H1 (cell line): ENCODE data around the gene CMTM5. TPM values are rescaled to one million over a fixed set of nuclear protein-coding genes. Genes with fewer than 3 reads are reported as not detected.

Source experiments
- CTCF ChIA-PET: fragments of 300-600 bp; sonication (Branson Sonifier 250); formaldehyde crosslinking; loops from one replicate; lab custom pipeline; 2021; ENCODE audit not compliant: partially characterized antibody; lab: Charles Lee
- POLR2A ChIA-PET: fragments of 300-600 bp; sonication (Branson Sonifier 250); formaldehyde crosslinking; loops from one replicate; lab custom pipeline; 2021; ENCODE audit warnings: inconsistent platforms; ENCODE audit not compliant: partially characterized antibody; lab: Charles Lee
- DNase-seq, 2 experiments: peaks; one replicate each; pipeline versions ENCODE4 v3.0.0 to v3.0.0-alpha.2; 2010 to 2022; ENCODE audit warnings: low spot score in 2 of 2, low read depth in 1 of 2, mixed read lengths in 1 of 2
- FAIRE-seq: peaks from 2 replicates; lab custom pipeline; 2011; peaks lifted over from hg19 to GRCh38; lab: Jason Lieb, UNC
- H2AFZ ChIP-seq: 2 replicates; pipeline ENCODE4 v1.8.1; 2012; ENCODE audit warnings: low read length, inconsistent platforms
- H2AK5ac ChIP-seq: 2 replicates; pipeline ENCODE4 v1.6.1; 2013; ENCODE audit warnings: low read depth, low read length
- H2BK120ac ChIP-seq: replicated peaks from 2 replicates; pipeline ENCODE3; 2013; ENCODE audit warnings: low read depth, low read length, inconsistent platforms
- H2BK12ac ChIP-seq: 2 replicates; pipeline ENCODE4 v1.6.1; 2013; ENCODE audit warnings: low read depth, low read length
- H2BK15ac ChIP-seq: 2 replicates; pipeline ENCODE4 v1.6.1; 2013; ENCODE audit warnings: low read length
- H2BK20ac ChIP-seq: 2 replicates; pipeline ENCODE4 v1.6.1; 2013; ENCODE audit warnings: low read length
- H2BK5ac ChIP-seq: 2 replicates; pipeline ENCODE4 v1.6.1; 2013; ENCODE audit warnings: low read depth, low read length
- H3K14ac ChIP-seq: 2 replicates; pipeline ENCODE4 v1.6.1; 2013; ENCODE audit warnings: inconsistent platforms; ENCODE audit not compliant: insufficient read length
- H3K18ac ChIP-seq: 2 replicates; pipeline ENCODE4 v1.6.1; 2013; ENCODE audit warnings: low read length; ENCODE audit errors: extremely low read depth
- H3K23ac ChIP-seq: 2 replicates; pipeline ENCODE4 v1.6.1; 2013; ENCODE audit warnings: inconsistent platforms; ENCODE audit not compliant: insufficient read length
- H3K23me2 ChIP-seq: 2 replicates; pipeline ENCODE4 v1.6.1; 2013; ENCODE audit warnings: low read depth, low read length
- H3K27ac ChIP-seq: 2 replicates; pipeline ENCODE4 v1.6.1; 2011; ENCODE audit warnings: low read depth, low read length, inconsistent platforms
- H3K27me3 ChIP-seq, 4 experiments: replicated peaks in 1 of 4; 1 replicate in 1 of 4; 2 replicates in 3 of 4; pipeline versions ENCODE4 v1.6.1 to v1.8.1; 2011 to 2013; ENCODE audit warnings: low read length in 3 of 4, mild to moderate bottlenecking in 3 of 4, inconsistent platforms in 2 of 4, mixed read lengths in 2 of 4, moderate library complexity in 1 of 4; ENCODE audit not compliant: control insufficient read depth in 3 of 4, insufficient read depth in 3 of 4; ENCODE audit errors: extremely low read depth in 1 of 4
- H3K36me3 ChIP-seq, 4 experiments: 2 replicates each; pipeline versions ENCODE4 v1.6.1 to v1.8.1; 2011 to 2013; ENCODE audit warnings: mild to moderate bottlenecking in 4 of 4, low read length in 3 of 4, moderate library complexity in 2 of 4, control low read depth in 1 of 4, inconsistent platforms in 1 of 4; ENCODE audit not compliant: insufficient read depth in 4 of 4, control insufficient read depth in 2 of 4
- H3K4ac ChIP-seq: replicated peaks from 2 replicates; pipeline ENCODE3; 2013; ENCODE audit warnings: low read length, low read depth, mixed read lengths, inconsistent platforms; ENCODE audit not compliant: insufficient read length
- H3K4me1 ChIP-seq, 4 experiments: replicated peaks in 1 of 4; 1 replicate in 1 of 4; 2 replicates in 3 of 4; pipeline versions ENCODE4 v1.6.1 to v1.8.1; 2011 to 2013; ENCODE audit warnings: low read length in 3 of 4, inconsistent platforms in 2 of 4, mixed read lengths in 1 of 4; ENCODE audit not compliant: insufficient read depth in 4 of 4, control insufficient read depth in 3 of 4
- H3K4me2 ChIP-seq, 2 experiments: 2 replicates each; pipeline versions ENCODE4 v1.6.1 to v1.8.1; 2011 to 2013; ENCODE audit warnings: low read depth in 2 of 2, low read length in 2 of 2, control low read depth in 1 of 2, inconsistent platforms in 1 of 2, mild to moderate bottlenecking in 1 of 2; ENCODE audit not compliant: insufficient read depth in 1 of 2
- H3K4me3 ChIP-seq, 4 experiments: fragments of 200-600, 300-600 bp in 1 of 4; sonication (generic), shearing (Covaris generic), sonication (Bioruptor Twin) in 1 of 4; 2 replicates each; pipeline versions ENCODE4 v1.5.1 to v1.8.1; 2011 to 2016; ENCODE audit warnings: low read length in 4 of 4, low read depth in 3 of 4, control low read depth in 2 of 4, inconsistent platforms in 2 of 4, mild to moderate bottlenecking in 2 of 4, mixed read lengths in 1 of 4, moderate library complexity in 1 of 4; ENCODE audit not compliant: insufficient read depth in 2 of 4; ENCODE audit errors: extremely low read depth in 1 of 4
- H3K56ac ChIP-seq: replicated peaks from 2 replicates; pipeline ENCODE3; 2013; ENCODE audit warnings: low read depth, mild to moderate bottlenecking, mixed read lengths, low read length, inconsistent platforms; ENCODE audit not compliant: insufficient read length
- H3K79me1 ChIP-seq: 2 replicates; pipeline ENCODE4 v1.6.1; 2013; ENCODE audit warnings: low read depth, low read length, control low read depth
- H3K79me2 ChIP-seq, 2 experiments: 2 replicates each; pipeline versions ENCODE4 v1.6.1 to v1.8.1; 2012 to 2013; ENCODE audit warnings: low read length in 2 of 2, mild to moderate bottlenecking in 2 of 2, inconsistent platforms in 1 of 2; ENCODE audit not compliant: insufficient read depth in 2 of 2, control insufficient read depth in 1 of 2
- H3K9ac ChIP-seq, 4 experiments: replicated peaks in 1 of 4; 1 replicate in 1 of 4; 2 replicates in 3 of 4; pipeline versions ENCODE4 v1.6.1 to v1.8.1; 2011 to 2013; ENCODE audit warnings: low read depth in 3 of 4, low read length in 3 of 4, control low read depth in 2 of 4, mild to moderate bottlenecking in 2 of 4, moderate library complexity in 2 of 4, inconsistent platforms in 1 of 4; ENCODE audit errors: extremely low read depth in 1 of 4
- H3K9me3 ChIP-seq, 2 experiments: 2 replicates each; pipeline versions ENCODE4 v1.6.1 to v1.8.1; 2012 to 2013; ENCODE audit warnings: mild to moderate bottlenecking in 2 of 2, moderate library complexity in 2 of 2, control low read depth in 1 of 2, inconsistent platforms in 1 of 2, low read depth in 1 of 2, low read length in 1 of 2, mixed read lengths in 1 of 2; ENCODE audit not compliant: insufficient read depth in 2 of 2
- H4K20me1 ChIP-seq, 2 experiments: replicated peaks in 1 of 2; 2 replicates each; pipeline versions ENCODE3 to v1.8.1; 2011 to 2013; ENCODE audit warnings: inconsistent platforms in 2 of 2, low read length in 2 of 2, mild to moderate bottlenecking in 1 of 2; ENCODE audit not compliant: insufficient read depth in 2 of 2, control insufficient read depth in 1 of 2
- H4K5ac ChIP-seq: 2 replicates; pipeline ENCODE4 v1.6.1; 2013; ENCODE audit warnings: low read length, low read depth, mixed read lengths, inconsistent platforms; ENCODE audit not compliant: insufficient read length
- H4K8ac ChIP-seq: 2 replicates; pipeline ENCODE4 v1.8.0; 2013; ENCODE audit warnings: mild to moderate bottlenecking, moderate library complexity, low read length, inconsistent platforms; ENCODE audit not compliant: insufficient read depth; ENCODE audit errors: extremely low read depth
- H4K91ac ChIP-seq: replicated peaks from 2 replicates; pipeline ENCODE3; 2013; ENCODE audit warnings: low read length, mixed read lengths, inconsistent platforms; ENCODE audit not compliant: insufficient read length
- CBX5 ChIP-seq: fragments of 300-800, 300-1000 bp; sonication (generic); IDR thresholded peaks from 2 replicates; pipeline ENCODE4 v1.7.1; 2016; ENCODE audit warnings: antibody characterized with exemption, low read length, low read depth
- CBX8 ChIP-seq: fragments of 300-800, 300-1000 bp; sonication (generic); IDR thresholded peaks from 2 replicates; pipeline ENCODE4 v1.7.1; 2016; ENCODE audit warnings: low read depth, low read length, borderline replicate concordance
- CEBPB ChIP-seq: IDR thresholded peaks from 2 replicates; pipeline ENCODE4 v1.6.1; 2012; ENCODE audit warnings: low read depth, low read length
- GABPA ChIP-seq: IDR thresholded peaks from 2 replicates; pipeline ENCODE4 v1.6.1; 2011; ENCODE audit warnings: mild to moderate bottlenecking, low read length, moderate library complexity, borderline replicate concordance; ENCODE audit not compliant: insufficient read depth
- POLR2A ChIP-seq, 2 experiments: IDR thresholded peaks; 1 replicate in 1 of 2; 2 replicates in 1 of 2; pipeline ENCODE4 v1.6.1; 2011; ENCODE audit warnings: low read depth in 2 of 2, low read length in 2 of 2, mild to moderate bottlenecking in 2 of 2; ENCODE audit errors: control extremely low read depth in 1 of 2
- POU5F1 ChIP-seq: IDR thresholded peaks from 2 replicates; pipeline ENCODE4 v1.6.1; 2011; ENCODE audit warnings: low read depth, mild to moderate bottlenecking, low read length, moderate library complexity
- SP1 ChIP-seq: IDR thresholded peaks from 2 replicates; pipeline ENCODE4 v1.6.1; 2011; ENCODE audit warnings: low read depth, low read length
- TBP ChIP-seq: IDR thresholded peaks from 2 replicates; pipeline ENCODE4 v1.6.1; 2011; ENCODE audit warnings: low read depth, low read length, improper control_type of control experiment
- YY1 ChIP-seq: IDR thresholded peaks from 2 replicates; pipeline ENCODE4 v1.6.1; 2011; ENCODE audit warnings: low read depth, mild to moderate bottlenecking, low read length
- WGBS, 2 experiments: shearing (Covaris generic) in 1 of 2; methylation state at CpG; one replicate each; pipeline versions ENCODE4 v1.1.6 to v1.1.7; 2013 to 2015; ENCODE audit warnings: low lambda C conversion rate in 2 of 2, mixed read lengths in 2 of 2, inconsistent platforms in 1 of 2, low coverage in 1 of 2, missing lambda C conversion rate in 1 of 2; ENCODE audit not compliant: insufficient replicate concordance in 2 of 2, insufficient coverage in 1 of 2, insufficient read length in 1 of 2; ENCODE audit errors: extremely low coverage in 1 of 2, missing lambda C conversion rate in 1 of 2; 5-methylcytosine and 5-hydroxymethylcytosine counted together
- polyA plus RNA-seq, 7 experiments: library from polyadenylated mRNA; depleted of rRNA in 3 of 7; stranded (reverse) in 5 of 7; unstranded in 2 of 7; fragments of >200 nt in 5 of 7; fragments of 200-250 nt in 2 of 7; gene quantifications; 1 replicate in 5 of 7; 2 replicates in 1 of 7; 4 replicates in 1 of 7; pipeline versions ENCODE4 v1.2.1 to v1.2.3, GENCODE V29; 2011 to 2013; ENCODE audit warnings: missing spikeins in 2 of 7, mixed read lengths in 2 of 7
- total RNA-seq: library from RNA; stranded (reverse); fragmentation: NEBNext Ultra II Directional; extraction: Animal tissue kit (Norgen Biotek cat#: 25700); gene quantifications from 2 replicates; pipeline ENCODE4 v1.2.1, GENCODE V29; 2021
- TF ChIP-seq, protein P1 (sequence below): IDR thresholded peaks from 2 replicates; pipeline ENCODE4 v1.6.1; 2012; ENCODE audit warnings: low read length, inconsistent platforms
- TF ChIP-seq, protein P2 (sequence below): IDR thresholded peaks from 2 replicates; pipeline ENCODE4 v1.6.1; 2011; ENCODE audit warnings: low read depth, mild to moderate bottlenecking, low read length; ENCODE audit not compliant: insufficient read depth

The CMTM5 gene
- total and polyA plus RNA-seq, 2 of the 8 experiments (the other 6 are each of a cell fraction or from before 2014, with no cell fraction given) = 2.1 TPM; not detected in 1

DNA sequence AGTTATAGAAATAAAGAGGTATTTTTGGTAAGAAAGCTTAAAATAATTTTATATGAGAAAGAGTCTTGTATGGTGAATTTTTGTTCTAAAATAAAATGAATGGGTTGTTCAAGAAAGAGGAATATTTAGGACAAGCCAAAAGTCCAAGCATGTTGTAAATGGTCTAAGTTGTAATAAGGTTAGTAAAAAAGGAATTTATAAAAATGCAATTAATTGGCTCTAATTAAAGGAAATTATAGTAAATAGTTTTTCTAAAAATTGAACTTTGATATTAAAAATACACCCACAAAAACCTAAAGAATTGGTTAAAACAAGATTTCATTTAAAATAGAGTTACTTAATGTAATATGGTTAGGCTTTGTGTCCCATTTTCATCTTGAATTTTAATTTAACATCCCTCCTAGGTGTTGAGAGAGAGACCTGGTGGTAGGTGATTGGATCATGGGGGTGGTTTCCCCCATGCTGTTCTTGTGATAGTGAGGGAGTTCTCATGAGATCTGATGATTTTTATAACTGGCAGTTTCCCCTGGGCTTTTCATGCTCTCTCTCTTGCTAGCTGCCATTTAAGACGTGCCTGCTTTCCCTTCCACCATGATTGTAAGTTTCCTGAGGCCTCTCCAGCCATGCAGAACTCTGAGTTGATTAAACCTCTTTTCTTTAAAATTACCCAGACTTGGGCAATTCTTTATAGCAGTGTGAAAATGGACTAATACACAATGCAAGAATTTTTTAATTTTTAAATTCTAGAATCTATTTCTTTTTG, 37.2 kb upstream of the CMTM5 start:
- Histone ChIP-seq H2AFZ (no peak overlapping the region), H3K4me3 (no peak overlapping the region), H4K91ac (no peak overlapping the region), H3K27me3 (no peaks in the 10 kb centered on the region), H3K4ac (no peak overlapping the region), H3K79me1 (no peaks in the 10 kb centered on the region), H3K23ac (no peak overlapping the region), H3K4me1 (no peaks in the 10 kb centered on the region), H3K79me2 (no peaks in the 10 kb centered on the region), H3K14ac (no peak overlapping the region), H2AK5ac (no peak overlapping the region), H3K23me2 (no peaks in the 10 kb centered on the region), H2BK120ac (no peak overlapping the region), H3K56ac (no peak overlapping the region), H4K8ac (no peak overlapping the region), H2BK5ac (no peak overlapping the region), H3K9ac (no peak overlapping the region), H4K20me1 (no peaks in the 10 kb centered on the region), H3K18ac (no peak overlapping the region), H2BK15ac (no peak overlapping the region), H2BK12ac (no peak overlapping the region), H2BK20ac (no peak overlapping the region), H3K36me3 (no peaks in the 10 kb centered on the region), H3K27ac (no peak overlapping the region), H3K9me3 (peaks cover 5 to 30% of the 10 kb centered on the region in 2 experiments), H4K5ac (no peak overlapping the region), H3K4me2 (no peak overlapping the region)
- 80% methylated on average over 1 of the region's 1 CpG; no CpG with 5 or more reads in 1 of the 2 experiments for WGBS, 2 experiments
- DNase-seq = no peak
- ChIA-PET POLR2A (no interaction called here), CTCF (interaction anchor here (0.8 to 2.7 kb wide), 5 partner anchors 9 to 102 kb away, joined by 3 to 10 read pairs (median 3); no protein-coding TSS in a partner anchor)
- FAIRE-seq = no peak
- no peak for TF ChIP-seq POLR2A (IDR thresholded peaks at IDR 0.05; ENCODE audit: control extremely low read depth in 1 of 2, low read depth in 2 of 2, low read length in 2 of 2)
- no peak for TF ChIP-seq CBX5
- no peak for TF ChIP-seq POU5F1
- TF ChIP-seq, protein P1, sequence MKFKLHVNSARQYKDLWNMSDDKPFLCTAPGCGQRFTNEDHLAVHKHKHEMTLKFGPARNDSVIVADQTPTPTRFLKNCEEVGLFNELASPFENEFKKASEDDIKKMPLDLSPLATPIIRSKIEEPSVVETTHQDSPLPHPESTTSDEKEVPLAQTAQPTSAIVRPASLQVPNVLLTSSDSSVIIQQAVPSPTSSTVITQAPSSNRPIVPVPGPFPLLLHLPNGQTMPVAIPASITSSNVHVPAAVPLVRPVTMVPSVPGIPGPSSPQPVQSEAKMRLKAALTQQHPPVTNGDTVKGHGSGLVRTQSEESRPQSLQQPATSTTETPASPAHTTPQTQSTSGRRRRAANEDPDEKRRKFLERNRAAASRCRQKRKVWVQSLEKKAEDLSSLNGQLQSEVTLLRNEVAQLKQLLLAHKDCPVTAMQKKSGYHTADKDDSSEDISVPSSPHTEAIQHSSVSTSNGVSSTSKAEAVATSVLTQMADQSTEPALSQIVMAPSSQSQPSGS = no peak
- TF ChIP-seq TBP = no peak
- TF ChIP-seq CBX8 = no peak
- TF ChIP-seq SP1 = no peak
- TF ChIP-seq, protein P2, sequence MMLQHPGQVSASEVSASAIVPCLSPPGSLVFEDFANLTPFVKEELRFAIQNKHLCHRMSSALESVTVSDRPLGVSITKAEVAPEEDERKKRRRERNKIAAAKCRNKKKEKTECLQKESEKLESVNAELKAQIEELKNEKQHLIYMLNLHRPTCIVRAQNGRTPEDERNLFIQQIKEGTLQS = no peak
- TF ChIP-seq CEBPB = no peak
- TF ChIP-seq YY1 = no peak
- TF ChIP-seq GABPA = no peak
